HG03558 (cell line): ENCODE measurements around the gene PPP6R2.

Experiments used
- ATAC-seq: cut with Tn5 transposase; IDR thresholded peaks from one replicate; pipeline ENCODE4 v1.9.1; 2021; ENCODE audit warnings: moderate number of reproducible peaks; ENCODE audit not compliant: unreplicated experiment; ENCODE audit errors: extremely low read depth

PPP6R2 gene

DNA sequence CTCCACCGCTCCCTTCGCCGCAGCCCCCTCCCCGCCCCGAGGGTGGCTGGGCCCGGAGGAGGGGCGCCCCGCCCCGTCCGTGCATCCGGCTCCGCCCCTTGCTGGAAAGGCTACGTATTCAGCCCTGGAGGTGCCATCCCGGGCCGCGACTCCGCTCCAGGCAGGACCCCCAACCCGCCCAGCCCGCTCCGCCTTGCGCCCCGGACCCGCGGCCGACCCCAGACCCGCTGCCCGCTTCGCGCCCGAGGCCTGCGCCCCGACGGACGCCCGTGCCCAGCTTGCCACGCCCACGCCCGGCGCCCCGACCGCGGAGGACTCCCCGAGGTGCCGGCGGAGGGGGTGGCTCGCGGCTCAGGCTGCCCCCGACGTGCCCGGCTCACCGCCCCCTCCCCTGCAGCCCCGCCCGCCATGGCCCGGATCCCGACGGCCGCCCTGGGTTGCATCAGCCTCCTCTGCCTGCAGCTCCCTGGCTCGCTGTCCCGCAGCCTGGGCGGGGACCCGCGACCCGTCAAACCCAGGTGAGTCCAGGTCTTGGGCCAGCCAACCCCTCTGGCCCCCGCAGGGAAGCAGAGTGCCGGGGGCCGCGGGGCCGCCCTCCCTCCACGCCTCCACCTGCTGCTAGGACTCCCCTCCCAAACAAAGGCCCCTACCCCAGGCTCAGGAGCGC is 138.4 kb downstream of the PPP6R2 start, which contains the start of gene ADM2:
Gene ADM2, plus strand, starts transcription at position 104 of the 667 bp plus-strand sequence. Its CDS starts 305 bp downstream, at position 409.
- no peak for ATAC-seq

DNA sequence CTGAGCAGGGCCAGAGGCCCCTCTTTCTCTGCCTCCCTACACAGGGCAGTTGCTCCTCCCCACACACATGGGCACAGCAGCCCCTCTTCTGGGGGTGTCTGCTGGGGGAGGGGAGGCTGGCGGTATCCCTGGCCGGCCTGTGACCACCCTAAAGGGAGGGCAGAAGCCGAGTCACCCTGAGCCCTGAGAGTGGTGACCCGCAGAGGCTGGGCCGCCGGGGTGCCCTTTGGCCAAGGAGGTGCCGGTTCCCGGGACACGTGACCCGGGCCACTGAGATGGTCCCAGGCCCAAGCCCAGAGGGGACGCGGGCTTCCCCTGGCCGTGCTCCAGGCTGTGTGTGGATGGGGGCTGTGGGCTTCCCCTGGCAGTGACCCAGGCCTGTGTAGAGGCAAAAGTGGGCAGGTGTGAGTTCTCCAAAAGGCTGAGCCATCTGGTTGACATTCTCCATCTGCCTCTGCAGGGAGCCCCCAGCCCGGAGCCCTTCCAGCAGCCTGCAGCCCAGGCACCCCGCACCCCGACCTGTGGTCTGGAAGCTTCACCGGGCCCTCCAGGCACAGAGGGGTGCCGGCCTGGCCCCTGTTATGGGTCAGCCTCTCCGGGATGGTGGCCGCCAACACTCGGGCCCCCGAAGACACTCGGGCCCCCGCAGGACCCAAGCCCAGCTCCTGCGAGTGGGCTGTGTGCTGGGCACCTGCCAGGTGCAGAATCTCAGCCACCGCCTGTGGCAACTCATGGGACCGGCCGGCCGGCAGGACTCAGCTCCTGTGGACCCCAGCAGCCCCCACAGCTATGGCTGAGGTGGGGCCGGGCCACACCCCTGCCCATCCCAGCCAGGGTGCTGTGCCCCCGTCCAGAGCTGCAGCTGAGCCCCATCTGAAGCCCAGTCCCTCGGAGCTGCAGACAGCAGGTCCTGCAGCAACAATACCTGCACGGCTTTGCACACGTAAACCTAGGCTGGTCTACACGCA is 139.3 kb downstream of the PPP6R2 start:
- no peak for ATAC-seq

DNA sequence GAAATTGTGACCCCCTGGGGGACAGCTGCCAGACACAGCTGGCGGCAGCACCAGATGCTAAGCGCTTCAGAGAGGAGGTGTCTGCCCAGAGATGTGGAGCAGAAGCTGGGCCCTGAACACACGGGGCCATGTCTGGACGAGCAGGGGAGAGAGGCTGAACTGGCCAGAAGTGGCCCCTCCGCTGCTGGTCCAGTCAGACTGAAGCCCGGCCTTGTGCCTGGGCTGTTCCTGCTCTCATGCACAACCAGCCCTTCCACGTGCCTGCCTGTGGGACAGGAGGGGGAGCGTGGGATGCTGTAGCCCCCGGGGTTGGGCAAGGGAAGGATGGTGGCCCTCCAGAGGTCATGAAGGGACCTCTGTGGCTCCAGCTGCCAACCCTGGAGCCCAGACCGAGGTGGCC is 140.0 kb downstream of the PPP6R2 start:
- no peak for ATAC-seq

DNA sequence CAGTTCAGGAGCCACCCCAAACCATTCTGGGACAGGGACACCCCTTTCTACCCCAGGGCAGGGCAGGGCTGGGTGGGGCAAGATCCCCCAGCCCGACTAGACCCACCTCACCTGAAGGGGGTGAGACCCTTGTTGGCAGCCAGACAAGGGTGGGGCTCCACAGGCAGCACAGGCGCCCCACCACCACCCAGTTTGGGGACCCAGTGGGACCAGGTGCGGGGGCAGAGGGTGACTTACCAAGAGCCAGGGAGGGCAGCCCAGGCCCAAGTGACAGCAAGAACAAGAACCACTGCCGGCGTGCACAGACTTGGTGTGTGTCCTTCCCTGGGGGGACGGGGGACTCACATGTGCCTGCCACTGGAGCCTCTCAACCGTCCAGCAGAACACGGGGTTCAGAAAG is 140.4 kb downstream of the PPP6R2 start:
- ATAC-seq = no peak

DNA sequence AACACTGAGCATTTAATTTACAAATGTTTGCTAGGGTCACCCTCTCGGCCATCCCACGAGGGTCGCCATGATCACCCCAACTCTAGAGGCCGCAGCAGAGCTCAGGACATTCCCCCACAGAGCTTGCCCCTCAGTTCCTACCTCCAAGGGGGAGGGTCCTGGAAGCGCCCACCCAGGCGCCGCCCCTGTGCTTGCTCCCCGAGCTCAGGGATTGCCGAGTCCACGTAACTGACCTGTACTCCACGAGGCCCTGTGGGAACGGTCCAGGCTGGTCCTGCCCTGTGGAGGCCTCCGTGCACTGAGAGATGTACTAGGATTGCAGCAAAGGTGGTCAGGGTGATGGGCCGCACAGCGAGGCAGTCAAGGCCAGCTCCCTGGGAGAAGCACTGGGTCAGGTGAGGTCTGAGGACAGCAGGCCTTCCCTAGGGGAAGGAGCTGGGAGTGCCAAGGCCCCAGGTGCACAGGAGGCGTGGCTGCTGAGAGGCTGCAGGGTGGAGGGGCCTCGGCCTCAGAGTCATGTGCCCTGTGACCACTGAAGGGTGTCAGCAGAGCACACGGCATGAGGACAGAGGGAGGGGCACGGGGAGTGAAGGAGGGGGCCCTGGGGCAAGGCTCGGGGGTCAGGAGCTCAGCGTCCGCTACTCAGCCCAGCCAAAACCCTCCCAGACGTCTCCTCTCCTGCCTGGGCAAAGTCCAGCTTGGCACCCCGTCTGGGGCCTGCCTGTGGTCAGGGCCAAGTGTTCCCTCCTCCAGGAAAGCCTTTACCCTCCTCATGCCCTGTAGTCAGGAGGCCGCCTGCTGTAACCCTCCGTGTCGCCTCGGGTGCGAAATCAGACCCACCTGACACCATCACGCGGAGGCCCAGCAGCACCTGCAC is 141.1 kb downstream of the PPP6R2 start:
- no peak for ATAC-seq

DNA sequence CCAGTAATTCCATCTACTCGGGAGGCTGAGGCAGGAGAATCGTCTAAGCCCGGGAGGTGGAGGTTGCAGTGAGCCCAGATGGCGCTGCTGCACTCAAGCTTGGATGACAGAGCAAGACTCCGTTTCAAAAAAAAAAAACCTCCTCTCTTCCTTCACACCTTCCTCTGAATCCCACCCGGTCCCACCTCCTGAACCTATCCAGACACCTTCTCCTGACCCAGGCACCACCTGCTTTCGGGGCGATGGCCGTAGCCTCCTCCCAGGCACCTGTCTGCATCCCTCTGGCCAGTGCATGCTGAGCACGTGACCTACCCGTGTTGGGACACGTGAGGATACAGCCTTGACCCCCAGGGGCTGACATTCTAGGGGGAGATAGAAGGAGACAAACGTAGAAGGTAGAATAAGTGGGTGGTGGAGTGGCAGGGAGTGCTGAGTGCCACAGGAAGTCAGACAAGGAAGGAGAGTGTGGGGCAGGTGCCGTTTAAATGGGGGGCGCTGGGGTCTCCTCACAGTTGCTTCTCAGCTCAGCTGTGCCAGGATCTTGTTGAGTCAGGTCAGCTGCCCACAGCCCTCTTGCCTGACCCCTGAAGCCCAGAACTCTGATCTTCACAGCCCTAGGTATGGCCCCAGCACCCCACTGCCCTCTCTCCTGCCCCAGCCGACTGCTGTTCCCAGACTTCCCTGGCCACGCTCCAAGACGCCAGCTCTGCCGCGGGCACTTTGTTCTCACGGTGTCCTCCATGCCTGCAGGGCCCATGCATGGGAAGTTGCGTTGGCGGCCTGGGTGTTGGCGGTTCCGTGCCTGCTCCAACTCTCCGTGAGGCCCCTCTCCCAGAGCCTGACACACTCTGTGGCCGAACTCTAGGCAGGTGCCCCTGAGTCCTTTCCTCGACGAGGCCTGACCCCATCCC is 142.3 kb downstream of the PPP6R2 start:
- ATAC-seq = no peak

DNA sequence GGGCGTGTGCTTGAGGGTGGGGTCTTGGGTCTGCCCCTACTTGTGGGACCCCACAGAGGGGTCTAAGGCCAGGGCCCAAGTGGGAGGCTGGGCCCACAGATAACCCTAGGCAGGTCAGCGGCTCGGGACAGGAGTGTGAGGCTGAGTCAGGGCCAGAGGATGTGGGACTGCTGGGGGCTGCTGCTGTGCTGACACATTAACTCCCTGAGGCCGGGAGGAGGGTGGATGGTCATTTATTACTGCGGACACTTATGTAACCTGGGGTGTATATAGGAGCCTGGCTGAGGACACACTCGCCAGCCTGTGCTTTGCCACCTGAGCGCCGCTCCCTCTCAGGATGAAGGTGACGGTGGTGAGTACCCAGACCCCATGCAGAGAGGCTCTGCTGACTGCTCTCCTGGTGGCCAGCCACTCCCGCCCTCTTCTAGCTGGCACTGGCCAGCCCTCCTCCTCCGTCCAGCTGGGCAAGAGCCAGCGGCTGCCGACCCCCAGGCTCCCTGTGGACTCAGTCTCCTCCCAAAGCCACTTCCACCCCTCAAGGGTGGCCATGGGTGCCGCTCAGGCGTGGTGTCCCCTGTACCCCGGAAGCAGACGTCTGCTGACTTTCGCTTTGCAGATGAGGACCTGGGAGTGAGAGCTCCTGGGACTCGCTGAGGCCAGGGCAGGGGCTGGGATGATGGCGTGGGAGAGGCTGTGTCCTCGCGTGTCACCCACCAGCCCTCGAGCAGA is 143.6 kb downstream of the PPP6R2 start, which contains the start of gene MIOX:
Gene MIOX, plus strand, starts transcription at position 299 of the 729 bp plus-strand sequence. Its CDS starts 39 bp downstream, at position 338.
- ATAC-seq = no peak

DNA sequence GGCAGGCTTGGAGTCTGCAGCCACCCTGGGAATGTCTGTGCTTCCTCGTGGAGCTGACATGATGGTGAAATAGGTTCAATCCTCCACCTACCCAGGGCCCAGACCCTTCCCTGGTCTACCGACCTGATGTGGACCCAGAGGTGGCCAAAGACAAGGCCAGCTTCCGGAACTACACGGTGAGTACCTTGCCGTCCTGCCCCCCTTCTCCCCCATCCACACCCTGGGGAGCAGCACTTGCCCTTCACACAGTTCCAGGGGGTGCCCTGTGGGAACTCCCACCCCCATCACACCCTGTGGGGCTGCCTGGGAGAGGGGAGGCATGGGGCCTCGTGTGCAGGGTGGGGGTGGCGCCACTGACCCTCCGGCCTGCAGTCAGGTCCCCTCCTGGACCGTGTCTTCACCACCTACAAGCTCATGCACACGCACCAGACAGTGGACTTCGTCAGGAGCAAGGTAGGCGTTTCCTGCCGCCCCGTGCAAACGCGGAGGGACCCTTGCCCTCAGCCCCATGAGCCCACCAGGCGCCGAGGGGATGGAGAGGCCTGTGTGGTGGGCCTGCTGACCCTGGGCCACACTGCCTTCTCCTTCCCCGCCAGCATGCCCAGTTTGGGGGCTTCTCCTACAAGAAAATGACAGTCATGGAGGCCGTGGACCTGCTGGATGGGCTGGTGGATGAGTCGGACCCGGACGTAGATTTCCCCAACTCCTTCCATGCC is 144.3 kb downstream of the PPP6R2 start:
- ATAC-seq = no peak

DNA sequence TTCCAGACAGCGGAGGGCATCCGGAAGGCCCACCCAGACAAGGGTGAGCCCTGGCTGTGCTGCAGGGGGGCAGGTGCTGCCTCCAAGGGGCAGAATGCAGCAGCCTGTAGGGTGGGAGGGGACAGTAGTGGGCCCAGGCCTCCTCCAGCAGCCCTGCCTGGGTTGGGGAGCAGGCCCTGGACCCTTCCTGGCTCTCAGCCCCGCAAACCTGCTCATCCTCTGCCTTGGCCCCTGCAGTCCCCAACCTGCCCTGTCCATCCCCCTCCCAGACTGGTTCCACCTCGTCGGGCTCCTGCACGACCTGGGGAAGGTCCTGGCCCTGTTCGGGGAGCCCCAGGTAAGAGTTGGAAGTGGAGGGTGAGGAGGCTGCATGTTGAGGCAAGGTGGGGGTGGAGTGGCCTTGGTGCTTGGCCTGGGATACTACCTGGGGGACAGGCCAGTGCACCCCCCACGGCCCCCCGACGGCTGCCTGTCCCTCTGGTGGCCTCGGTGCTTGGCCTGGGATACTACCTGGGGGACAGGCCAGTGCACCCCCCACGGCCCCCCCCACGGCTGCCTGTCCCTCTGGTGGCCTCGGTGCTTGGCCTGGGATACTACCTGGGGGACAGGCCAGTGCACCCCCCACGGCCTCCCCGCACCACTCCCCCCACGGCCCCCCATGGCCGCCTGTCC is 145.0 kb downstream of the PPP6R2 start:
- no peak for ATAC-seq

DNA sequence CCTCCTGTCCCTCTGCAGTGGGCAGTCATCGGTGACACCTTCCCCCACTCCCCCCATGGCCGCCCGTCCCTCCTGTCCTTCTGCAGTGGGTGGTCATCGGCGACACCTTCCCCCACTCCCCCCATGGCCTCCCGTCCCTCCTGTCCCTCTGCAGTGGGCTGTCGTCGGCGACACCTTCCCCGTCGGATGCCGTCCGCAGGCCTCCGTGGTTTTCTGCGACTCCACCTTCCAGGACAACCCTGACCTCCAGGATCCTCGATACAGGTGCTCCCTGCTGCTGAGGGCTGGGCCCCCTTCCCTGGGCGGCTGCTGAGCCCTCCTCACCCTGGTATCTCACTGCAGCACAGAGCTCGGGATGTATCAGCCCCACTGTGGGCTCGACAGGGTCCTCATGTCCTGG is 145.8 kb downstream of the PPP6R2 start:
- no peak for ATAC-seq

DNA sequence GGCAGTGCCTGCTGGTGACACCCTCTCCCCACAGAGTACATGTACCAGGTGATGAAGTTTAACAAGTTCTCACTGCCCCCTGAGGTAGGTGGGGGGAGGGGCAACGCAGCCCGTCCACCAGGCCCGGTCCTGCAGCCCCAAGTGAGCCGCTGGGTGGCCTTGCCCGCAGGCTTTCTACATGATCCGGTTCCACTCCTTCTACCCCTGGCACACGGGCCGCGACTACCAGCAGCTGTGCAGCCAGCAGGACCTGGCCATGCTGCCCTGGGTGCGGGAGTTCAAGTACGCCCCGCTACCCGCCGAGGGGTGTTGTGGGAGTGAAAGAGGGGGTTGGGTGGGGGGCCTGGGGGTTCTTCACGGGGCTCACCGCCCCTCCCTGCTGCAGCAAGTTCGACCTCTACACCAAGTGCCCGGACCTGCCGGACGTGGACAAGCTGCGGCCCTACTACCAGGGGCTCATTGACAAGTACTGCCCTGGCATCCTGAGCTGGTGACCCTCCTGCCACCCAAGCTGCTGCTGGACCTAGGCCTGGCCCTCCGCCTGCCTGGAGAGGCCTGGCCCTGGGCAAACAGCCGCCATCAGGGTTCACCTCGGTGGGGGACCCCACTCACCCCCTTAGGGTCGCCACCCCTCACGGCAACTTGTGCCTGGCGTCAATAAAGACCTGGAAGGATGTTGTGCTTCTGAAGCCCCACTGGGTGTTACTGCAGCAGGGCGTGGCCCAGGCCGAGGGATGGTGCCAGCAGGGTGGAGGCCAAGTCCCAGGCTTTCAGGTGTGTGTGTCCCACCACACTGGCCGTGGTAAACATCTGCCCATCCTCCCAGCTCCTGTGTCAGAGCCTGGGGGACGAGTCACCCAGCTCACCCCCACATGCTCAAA is 146.5 kb downstream of the PPP6R2 start:
- ATAC-seq = no peak

DNA sequence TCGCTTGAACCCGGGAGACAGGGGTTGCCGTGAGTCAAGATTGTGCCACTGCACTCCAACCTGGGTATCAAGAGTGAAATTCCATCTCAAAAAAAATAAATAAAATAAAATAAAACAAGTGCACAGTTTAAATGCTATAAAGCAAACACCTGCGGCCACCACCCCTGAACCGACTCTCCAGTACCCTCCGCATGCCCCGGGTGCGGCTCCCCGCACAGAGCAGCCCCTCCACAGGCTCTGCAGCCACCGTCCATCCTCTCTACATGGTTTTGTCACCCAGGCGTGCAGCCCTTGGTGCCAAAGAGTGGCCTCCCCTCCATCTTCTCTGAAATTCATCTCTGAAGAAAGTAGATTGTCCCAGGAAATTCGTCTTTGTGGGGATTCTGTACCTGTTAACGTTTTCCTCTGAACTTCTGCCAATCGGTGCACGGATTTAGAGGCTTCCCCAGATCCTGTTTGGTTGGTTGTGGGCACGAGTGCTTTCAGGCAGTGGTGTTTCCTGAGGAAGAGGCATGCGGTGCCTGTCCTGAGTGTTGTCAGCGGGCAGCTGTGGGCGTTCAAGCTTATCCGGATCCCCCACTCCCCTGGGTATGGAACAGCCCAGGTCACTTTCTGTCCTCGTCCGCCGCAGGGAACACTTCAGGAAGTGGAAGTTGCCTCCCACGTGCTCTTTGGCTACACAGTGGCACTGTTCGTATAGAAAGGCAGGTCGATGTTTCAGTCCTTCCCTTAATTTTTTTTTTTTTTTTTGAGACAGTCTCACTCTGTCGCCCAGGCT is 147.6 kb downstream of the PPP6R2 start:
- ATAC-seq = no peak
